ENCODE measurements around the gene PRDX2. TPM values are rescaled to one million over a fixed set of nuclear protein-coding genes. Genes with fewer than 3 reads are reported as not detected.

PRDX2 gene
- total RNA-seq, 1 donor from 2014 or later = 166 TPM

GRCh38 chr19:12779162-12779993, 22.2 kb downstream of the PRDX2 start:
- H3K27ac ChIP-seq (ENCODE audit: low read depth, low read length) = peak overlapping the region; percentile 89
- H3K79me2 ChIP-seq (ENCODE audit: insufficient read depth, low read length) = no peaks in the 10 kb centered on the region
- H3K9me3 ChIP-seq (ENCODE audit: insufficient read depth, low read depth, low read length) = no peaks in the 10 kb centered on the region
- no peaks in the 10 kb centered on the region for H4K20me1 ChIP-seq (ENCODE audit: insufficient read depth, low read length)
- H3K9ac ChIP-seq (ENCODE audit: low read length) = peak overlapping the region; percentile 84
- peak overlapping the region; percentile 68 for H3K4me3 ChIP-seq (ENCODE audit: insufficient read depth, low read depth, low read length)
- Mint-ChIP-seq H3K27ac (ENCODE audit: unreplicated experiment) (peak overlapping the region; percentile 95), H3K36me3 (ENCODE audit: low read depth, unreplicated experiment) (peaks cover 2% of the 10 kb centered on the region), H3K9me3 (ENCODE audit: unreplicated experiment) (no peaks in the 10 kb centered on the region), H3K27me3 (ENCODE audit: low read depth, unreplicated experiment) (no peaks in the 10 kb centered on the region), H3K4me1 (ENCODE audit: low read depth, unreplicated experiment) (peaks cover 21% of the 10 kb centered on the region), H3K4me3 (ENCODE audit: unreplicated experiment) (peak overlapping the region; percentile 85)
- TF ChIP-seq EZH2 (IDR thresholded peaks at IDR 0.05; ENCODE audit: insufficient read depth, low read length) (no peak), CTCF (IDR thresholded peaks at IDR 0.05; ENCODE audit: insufficient read depth, low read depth, low read length) (no peak)
- peak overlapping the region; percentile 89 for H3K4me2 ChIP-seq (ENCODE audit: low read length)
- peak overlapping the region; percentile 88 for H2AFZ ChIP-seq (ENCODE audit: low read depth, low read length)
- FAIRE-seq (no peak), DNase-seq (ENCODE audit: low read depth) (peak; percentile 77)
- no peaks in the 10 kb centered on the region for H3K36me3 ChIP-seq (ENCODE audit: insufficient read depth, low read length)
- H3K27me3 ChIP-seq (ENCODE audit: insufficient read depth, low read length) = no peaks in the 10 kb centered on the region
- H3K4me1 ChIP-seq (ENCODE audit: insufficient read depth, low read length) = peaks cover 51% of the 10 kb centered on the region

GRCh38 chr19:12778905-12779161, 22.8 kb downstream of the PRDX2 start:
- Histone ChIP-seq H3K79me2 (ENCODE audit: insufficient read depth, low read length) (no peaks in the 10 kb centered on the region), H3K27ac (ENCODE audit: low read depth, low read length) (peak overlapping the region; percentile 89)
- no peaks in the 10 kb centered on the region for H3K27me3 Mint-ChIP-seq (ENCODE audit: low read depth, unreplicated experiment)

More at GRCh38 chr19:12778905-12779161, 22.8 kb downstream of the PRDX2 start:
- TF ChIP-seq EZH2 (IDR thresholded peaks at IDR 0.05; ENCODE audit: insufficient read depth, low read length) (no peak), CTCF (IDR thresholded peaks at IDR 0.05; ENCODE audit: insufficient read depth, low read depth, low read length) (no peak)
- peaks cover 2% of the 10 kb centered on the region for H3K36me3 Mint-ChIP-seq (ENCODE audit: low read depth, unreplicated experiment)
- Histone ChIP-seq H3K9me3 (ENCODE audit: insufficient read depth, low read depth, low read length) (no peaks in the 10 kb centered on the region), H3K4me3 (ENCODE audit: insufficient read depth, low read depth, low read length) (peak overlapping the region; percentile 68), H3K36me3 (ENCODE audit: insufficient read depth, low read length) (no peaks in the 10 kb centered on the region), H3K4me2 (ENCODE audit: low read length) (peak overlapping the region; percentile 89), H3K9ac (ENCODE audit: low read length) (peak overlapping the region; percentile 84), H4K20me1 (ENCODE audit: insufficient read depth, low read length) (no peaks in the 10 kb centered on the region), H3K4me1 (ENCODE audit: insufficient read depth, low read length) (peaks cover 47% of the 10 kb centered on the region), H3K27me3 (ENCODE audit: insufficient read depth, low read length) (no peaks in the 10 kb centered on the region), H2AFZ (ENCODE audit: low read depth, low read length) (peak overlapping the region; percentile 88)
- no peak for FAIRE-seq
- H3K9me3 Mint-ChIP-seq (ENCODE audit: unreplicated experiment) = no peaks in the 10 kb centered on the region
- DNase-seq (ENCODE audit: low read depth) = no peak
- H3K4me3 Mint-ChIP-seq (ENCODE audit: unreplicated experiment) = peak overlapping the region; percentile 85
- peak overlapping the region; percentile 95 for H3K27ac Mint-ChIP-seq (ENCODE audit: unreplicated experiment)
- H3K4me1 Mint-ChIP-seq (ENCODE audit: low read depth, unreplicated experiment) = peaks cover 23% of the 10 kb centered on the region

Data from astrocyte (in vitro differentiated cells and primary cell).